MG63 (cell line): ENCODE results near the gene LHX8. TPM values are rescaled to one million over a fixed set of nuclear protein-coding genes. Genes with fewer than 3 reads are reported as not detected.

ENCODE experiments used
- DNase-seq: peaks from one replicate; pipeline ENCODE4 v3.0.0-alpha.2; 2020
- H3K27me3 ChIP-seq: fragments of 250-450 bp; sonication (Bioruptor Pico); 2 replicates; pipeline ENCODE4 v1.5.1; 2020; ENCODE audit warnings: mild to moderate bottlenecking, moderate library complexity
- H3K36me3 ChIP-seq: fragments of 250-450 bp; sonication (Bioruptor Pico); 2 replicates; pipeline ENCODE4 v1.5.1; 2020; ENCODE audit warnings: mild to moderate bottlenecking, moderate library complexity
- H3K4me3 ChIP-seq: fragments of 250-450 bp; sonication (Bioruptor Pico); 2 replicates; pipeline ENCODE4 v1.5.1; 2020; ENCODE audit warnings: mild to moderate bottlenecking, moderate library complexity
- H3K9me3 ChIP-seq: fragments of 250-450 bp; sonication (Bioruptor Pico); 2 replicates; pipeline ENCODE4 v1.5.1; 2020; ENCODE audit warnings: mild to moderate bottlenecking, moderate library complexity
- total RNA-seq: library from RNA; depleted of rRNA; stranded (reverse); fragments of >200 nt; shearing (Covaris generic); gene quantifications from 2 replicates; pipeline ENCODE4 v1.2.3, GENCODE V29; 2014; ENCODE audit warnings: low replicate concordance

The LHX8 gene
- total RNA-seq, 1 experiment from 2014 or later, result 0.79 TPM

- Histone ChIP-seq H3K9me3 (no peaks in the 10 kb centered on the region), H3K4me3 (no peak overlapping the region), H3K36me3 (no peaks in the 10 kb centered on the region), H3K27me3 (peaks cover 16% of the 10 kb centered on the region)
- DNase-seq, result no peak
These were observed 3.2 kb upstream of the LHX8 start for GRCh38 chr1:75130865-75131564.

GRCh38 chr1:75131565-75132241, 2.5 kb upstream of the LHX8 start:
- no peak overlapping the region for H3K4me3 ChIP-seq
- no peak for DNase-seq
- H3K9me3 ChIP-seq, result no peaks in the 10 kb centered on the region
- H3K27me3 ChIP-seq, result peaks cover 17% of the 10 kb centered on the region
- H3K36me3 ChIP-seq, result no peaks in the 10 kb centered on the region

- H3K9me3 ChIP-seq, result no peaks in the 10 kb centered on the region
- DNase-seq, result no peak
- no peaks in the 10 kb centered on the region for H3K36me3 ChIP-seq
- H3K4me3 ChIP-seq, result no peak overlapping the region
- H3K27me3 ChIP-seq, result peaks cover 20% of the 10 kb centered on the region
These were observed 1.9 kb upstream of the LHX8 start for GRCh38 chr1:75132242-75132811.

- peaks cover 24% of the 10 kb centered on the region for H3K27me3 ChIP-seq
- DNase-seq, result no peak
- H3K9me3 ChIP-seq, result no peaks in the 10 kb centered on the region
- H3K4me3 ChIP-seq, result no peak overlapping the region
- H3K36me3 ChIP-seq, result no peaks in the 10 kb centered on the region
These were observed 1.2 kb upstream of the LHX8 start for GRCh38 chr1:75132812-75133619.

- H3K36me3 ChIP-seq, result no peaks in the 10 kb centered on the region
- H3K4me3 ChIP-seq, result peak overlapping the region; percentile 43
- DNase-seq, result no peak
- no peaks in the 10 kb centered on the region for H3K9me3 ChIP-seq
- peaks cover 28% of the 10 kb centered on the region for H3K27me3 ChIP-seq
These were observed 722 bp downstream of the LHX8 start for GRCh38 chr1:75134647-75135572.

GRCh38 chr1:75135573-75136194, 1.5 kb downstream of the LHX8 start:
- DNase-seq, result no peak
- H3K27me3 ChIP-seq, result peaks cover 28% of the 10 kb centered on the region

GRCh38 chr1:75136195-75136815, 2.1 kb downstream of the LHX8 start:
- Histone ChIP-seq H3K9me3 (no peaks in the 10 kb centered on the region), H3K27me3 (peaks cover 28% of the 10 kb centered on the region), H3K4me3 (peak overlapping the region; percentile 43), H3K36me3 (no peaks in the 10 kb centered on the region)
- DNase-seq, result peak; percentile 47

More at GRCh38 chr1:75135573-75136194, 1.5 kb downstream of the LHX8 start:
- peak overlapping the region; percentile 43 for H3K4me3 ChIP-seq
- no peaks in the 10 kb centered on the region for H3K36me3 ChIP-seq
- no peaks in the 10 kb centered on the region for H3K9me3 ChIP-seq

- H3K27me3 ChIP-seq, result peaks cover 28% of the 10 kb centered on the region
These were observed 2.9 kb downstream of the LHX8 start for GRCh38 chr1:75136921-75137641.

GRCh38 chr1:75152092-75152491, 17.9 kb downstream of the LHX8 start:
- no peaks in the 10 kb centered on the region for H3K27me3 ChIP-seq
- H3K4me3 ChIP-seq, result no peak overlapping the region
- no peaks in the 10 kb centered on the region for H3K9me3 ChIP-seq
- no peak for DNase-seq
- no peaks in the 10 kb centered on the region for H3K36me3 ChIP-seq

More at GRCh38 chr1:75136921-75137641, 2.9 kb downstream of the LHX8 start:
- DNase-seq, result no peak
- Histone ChIP-seq H3K4me3 (no peak overlapping the region; the same call in 1 of the 2 replicates), H3K9me3 (no peaks in the 10 kb centered on the region), H3K36me3 (no peaks in the 10 kb centered on the region)

- Histone ChIP-seq H3K4me3 (no peak overlapping the region), H3K27me3 (no peaks in the 10 kb centered on the region), H3K9me3 (no peaks in the 10 kb centered on the region; the same call in 1 of the 2 replicates), H3K36me3 (no peaks in the 10 kb centered on the region)
- DNase-seq, result no peak
These were observed 25.0 kb downstream of the LHX8 start for GRCh38 chr1:75159154-75159553.

GRCh38 chr1:75165264-75165663, 31.1 kb downstream of the LHX8 start:
- H3K27me3 ChIP-seq, result no peaks in the 10 kb centered on the region
- no peaks in the 10 kb centered on the region for H3K9me3 ChIP-seq
- no peak overlapping the region for H3K4me3 ChIP-seq
- no peaks in the 10 kb centered on the region for H3K36me3 ChIP-seq
- DNase-seq, result no peak

- no peak overlapping the region for H3K4me3 ChIP-seq
- no peak for DNase-seq
- H3K27me3 ChIP-seq, result no peaks in the 10 kb centered on the region
- no peaks in the 10 kb centered on the region for H3K9me3 ChIP-seq
- no peaks in the 10 kb centered on the region for H3K36me3 ChIP-seq
These were observed 32.6 kb downstream of the LHX8 start for GRCh38 chr1:75166821-75167220.

GRCh38 chr1:75170011-75170410, 35.8 kb downstream of the LHX8 start:
- Histone ChIP-seq H3K9me3 (no peaks in the 10 kb centered on the region), H3K27me3 (no peaks in the 10 kb centered on the region), H3K4me3 (no peak overlapping the region), H3K36me3 (no peaks in the 10 kb centered on the region)
- no peak for DNase-seq

GRCh38 chr1:75170981-75171380, 36.8 kb downstream of the LHX8 start:
- DNase-seq, result peak; percentile 38
- Histone ChIP-seq H3K9me3 (no peaks in the 10 kb centered on the region), H3K36me3 (no peaks in the 10 kb centered on the region), H3K4me3 (no peak overlapping the region), H3K27me3 (no peaks in the 10 kb centered on the region)

- Histone ChIP-seq H3K36me3 (no peaks in the 10 kb centered on the region), H3K4me3 (no peak overlapping the region), H3K27me3 (no peaks in the 10 kb centered on the region), H3K9me3 (no peaks in the 10 kb centered on the region)
- peak; percentile 39 for DNase-seq
These were observed 37.7 kb downstream of the LHX8 start for GRCh38 chr1:75171876-75172275.
